ENCODE measurements around the gene SCRN1. TPM values are rescaled to one million over a fixed set of nuclear protein-coding genes. Genes with fewer than 3 reads are reported as not detected.

Gene SCRN1
- total RNA-seq, 6 donors from 2014 or later: 13.3 to 45.5 (median 30.5) TPM

- ATAC-seq (ENCODE audit: low FRiP score in 2 of 2) (peak in 1 of 2 donors; percentile 0), DNase-seq (no peak)
- peak overlapping the region; percentile 85 to 95 (median 86) for H3K27ac ChIP-seq
- 1 to 5% methylated on average over 9 of the region's 9 CpGs for WGBS, 2 donors
- H3K4me1 ChIP-seq: peaks cover 16 to 41% (median 35%) of the 10 kb centered on the region in 4 donors
- no peaks in the 10 kb centered on the region for H3K9me3 ChIP-seq
- no peaks in the 10 kb centered on the region for H3K27me3 ChIP-seq
- peak overlapping the region; percentile 46 to 99 (median 90) for H3K4me3 ChIP-seq
- no peaks in the 10 kb centered on the region for H3K36me3 ChIP-seq
- TF ChIP-seq EP300 (IDR thresholded peaks at IDR 0.05): no peak
Measured at GRCh38 chr7:30027740-30028215, 38.2 kb upstream of the SCRN1 start.

GRCh38 chr7:30027065-30027456 lies 37.5 kb upstream of the SCRN1 start:
- 1% methylated on average over 10 of the region's 10 CpGs for WGBS, 2 donors
- peak overlapping the region; percentile 80 to 95 (median 86) for H3K27ac ChIP-seq

GRCh38 chr7:30026229-30027064 lies 36.8 kb upstream of the SCRN1 start, which contains the start of gene FKBP14:
FKBP14 (minus strand) TSS chr7:30026702; CDS start chr7:30026508, 194 bp downstream.
- WGBS, 2 donors: 1% methylated on average over 22 to 35 of the region's 35 CpGs
- Histone ChIP-seq H3K9me3 (no peaks in the 10 kb centered on the region), H3K27ac (peak within 1 kb of the TSS; percentile 80 to 95 (median 86)), H3K4me3 (peak within 1 kb of the TSS; percentile 46 to 99 (median 90)), H3K4me1 (peaks cover 12 to 41% (median 32%) of the 10 kb centered on the region in 4 donors), H3K27me3 (no peaks in the 10 kb centered on the region), H3K36me3 (no peaks in the 10 kb centered on the region)
- TF ChIP-seq EP300 (IDR thresholded peaks at IDR 0.05) (no peak), POLR2AphosphoS5 (IDR thresholded peaks at IDR 0.05) (peak; percentile 32 to 68), CTCF (IDR thresholded peaks at IDR 0.05) (peak in 1 of 6 experiments; percentile 6), POLR2A (IDR thresholded peaks at IDR 0.05) (peak in 2 of 4 donors; percentile 22 to 46)
- DNase-seq (peak; percentile 90 to 98), ATAC-seq (ENCODE audit: low FRiP score in 2 of 2) (peak; percentile 96 to 98)

More at GRCh38 chr7:30027065-30027456, 37.5 kb upstream of the SCRN1 start:
- no peaks in the 10 kb centered on the region for H3K36me3 ChIP-seq
- peaks cover 12 to 41% (median 32%) of the 10 kb centered on the region in 4 donors for H3K4me1 ChIP-seq
- peak; percentile 15 to 37 for ATAC-seq (ENCODE audit: low FRiP score in 2 of 2)
- no peaks in the 10 kb centered on the region for H3K27me3 ChIP-seq
- no peaks in the 10 kb centered on the region for H3K9me3 ChIP-seq
- TF ChIP-seq POLR2A (IDR thresholded peaks at IDR 0.05) (peak in 1 of 4 donors; percentile 0), CTCF (IDR thresholded peaks at IDR 0.05) (no peak), EP300 (IDR thresholded peaks at IDR 0.05) (no peak), POLR2AphosphoS5 (IDR thresholded peaks at IDR 0.05) (no peak)
- DNase-seq: peak in 1 of 2 donors; percentile 31
- H3K4me3 ChIP-seq: peak overlapping the region; percentile 46 to 99 (median 90)

- no peaks in the 10 kb centered on the region for H3K9me3 ChIP-seq
- no peaks in the 10 kb centered on the region for H3K27me3 ChIP-seq
- TF ChIP-seq CTCF (IDR thresholded peaks at IDR 0.05): no peak
- TF ChIP-seq EP300 (IDR thresholded peaks at IDR 0.05): no peak
- TF ChIP-seq POLR2A (IDR thresholded peaks at IDR 0.05): no peak
- no peak for TF ChIP-seq POLR2AphosphoS5 (IDR thresholded peaks at IDR 0.05)
- WGBS, 2 donors: 94 to 100% methylated on average over 6 of the region's 6 CpGs
- H3K36me3 ChIP-seq: no peaks in the 10 kb centered on the region
- H3K27ac ChIP-seq: no peak overlapping the region
- H3K4me1 ChIP-seq: peaks cover 5 to 27% (median 20%) of the 10 kb centered on the region in 4 donors
- no peak overlapping the region for H3K4me3 ChIP-seq
- ATAC-seq (ENCODE audit: low FRiP score in 2 of 2) (no peak), DNase-seq (no peak)
Measured at GRCh38 chr7:30023524-30023923, 33.9 kb upstream of the SCRN1 start.

GRCh38 chr7:30022991-30023390 lies 33.4 kb upstream of the SCRN1 start:
- no peak overlapping the region for H3K27ac ChIP-seq
- H3K4me3 ChIP-seq: no peak overlapping the region
- ATAC-seq (ENCODE audit: low FRiP score in 2 of 2) (no peak), DNase-seq (no peak)
- no peaks in the 10 kb centered on the region for H3K36me3 ChIP-seq
- H3K4me1 ChIP-seq: peaks cover 5 to 27% (median 20%) of the 10 kb centered on the region in 4 donors
- no peaks in the 10 kb centered on the region for H3K27me3 ChIP-seq
- TF ChIP-seq CTCF (IDR thresholded peaks at IDR 0.05): no peak
- TF ChIP-seq POLR2AphosphoS5 (IDR thresholded peaks at IDR 0.05): no peak
- no peak for TF ChIP-seq EP300 (IDR thresholded peaks at IDR 0.05)
- TF ChIP-seq POLR2A (IDR thresholded peaks at IDR 0.05): no peak
- no peaks in the 10 kb centered on the region for H3K9me3 ChIP-seq
